Uterus (tissue), 2 donors: Measurements from ENCODE around the gene FZD10.

Experiments used
- CTCF ChIP-seq, 4 experiments: fragments of 200-600 bp in 2 of 4; fragments of 450-650 bp in 2 of 4; sonication (generic) in 2 of 4; IDR thresholded peaks; one replicate each; pipeline ENCODE4 v1.5.1; 2016 to 2019; ENCODE audit warnings: antibody characterized with exemption in 4 of 4, mild to moderate bottlenecking in 2 of 4, moderate library complexity in 1 of 4
- POLR2A ChIP-seq, 2 donors: fragments of 450-650 bp; IDR thresholded peaks; one replicate each; pipeline ENCODE4 v1.6.1; 2016; ENCODE audit warnings: antibody characterized with exemption in 2 of 2, mild to moderate bottlenecking in 1 of 2, moderate library complexity in 1 of 2

DNA sequence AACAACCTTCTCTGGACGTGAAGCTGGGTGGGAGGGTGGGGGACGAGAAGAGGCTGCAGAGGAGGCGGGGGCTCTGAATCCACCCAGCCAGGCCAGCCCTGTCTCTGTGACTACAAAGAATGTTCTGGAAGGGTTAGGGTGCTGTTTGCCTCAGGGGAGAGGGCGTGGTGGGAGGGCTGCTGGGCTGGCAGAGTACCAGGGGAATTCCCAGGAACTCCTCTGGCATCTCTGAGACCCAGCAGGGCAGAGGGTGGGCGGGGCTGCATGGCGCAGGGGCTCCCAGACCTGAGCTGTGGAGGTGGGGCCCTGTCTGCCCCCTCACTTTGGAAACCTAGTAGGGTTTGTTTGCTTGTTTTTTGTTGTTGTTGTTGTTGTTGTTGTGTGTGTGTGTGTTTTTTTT, 45.5 kb upstream of the FZD10 start:
- TF ChIP-seq CTCF (IDR thresholded peaks at IDR 0.05), result no peak
- TF ChIP-seq POLR2A (IDR thresholded peaks at IDR 0.05), result no peak
